ENCODE data around the gene APBB1IP.

DNA sequence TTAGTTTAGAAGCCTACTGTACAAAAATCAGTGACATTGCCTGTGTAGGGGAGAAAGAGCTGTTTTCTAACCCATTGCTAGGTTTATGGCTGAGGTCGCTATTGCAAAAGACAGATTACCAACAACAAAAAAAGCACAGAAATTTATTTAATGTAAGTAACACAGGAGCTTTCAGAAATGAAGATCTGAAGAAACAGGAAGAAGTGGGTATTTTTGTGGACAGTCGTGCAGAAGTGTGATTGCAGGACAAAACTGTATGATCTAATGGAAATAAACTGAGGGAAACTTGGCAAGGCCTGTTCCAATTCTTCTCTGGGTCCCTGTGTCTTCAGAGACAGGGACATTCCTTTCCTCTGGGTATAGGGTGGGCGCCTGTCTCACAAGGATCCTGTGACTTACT lies 87.4 kb downstream of the APBB1IP start:
- TF ChIP-seq, protein P1, sequence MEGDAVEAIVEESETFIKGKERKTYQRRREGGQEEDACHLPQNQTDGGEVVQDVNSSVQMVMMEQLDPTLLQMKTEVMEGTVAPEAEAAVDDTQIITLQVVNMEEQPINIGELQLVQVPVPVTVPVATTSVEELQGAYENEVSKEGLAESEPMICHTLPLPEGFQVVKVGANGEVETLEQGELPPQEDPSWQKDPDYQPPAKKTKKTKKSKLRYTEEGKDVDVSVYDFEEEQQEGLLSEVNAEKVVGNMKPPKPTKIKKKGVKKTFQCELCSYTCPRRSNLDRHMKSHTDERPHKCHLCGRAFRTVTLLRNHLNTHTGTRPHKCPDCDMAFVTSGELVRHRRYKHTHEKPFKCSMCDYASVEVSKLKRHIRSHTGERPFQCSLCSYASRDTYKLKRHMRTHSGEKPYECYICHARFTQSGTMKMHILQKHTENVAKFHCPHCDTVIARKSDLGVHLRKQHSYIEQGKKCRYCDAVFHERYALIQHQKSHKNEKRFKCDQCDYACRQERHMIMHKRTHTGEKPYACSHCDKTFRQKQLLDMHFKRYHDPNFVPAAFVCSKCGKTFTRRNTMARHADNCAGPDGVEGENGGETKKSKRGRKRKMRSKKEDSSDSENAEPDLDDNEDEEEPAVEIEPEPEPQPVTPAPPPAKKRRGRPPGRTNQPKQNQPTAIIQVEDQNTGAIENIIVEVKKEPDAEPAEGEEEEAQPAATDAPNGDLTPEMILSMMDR (IDR thresholded peaks at IDR 0.05; ENCODE audit: insufficient read depth, low read length) = no peak
- TF ChIP-seq GABPA (IDR thresholded peaks at IDR 0.05; ENCODE audit: low read depth) (no peak), POLR2AphosphoS5 (IDR thresholded peaks at IDR 0.05; ENCODE audit: low read depth) (no peak)
